Tibial nerve (tissue), 3 donors: Measurements from ENCODE around the gene MRPL43.

ENCODE experiments used
- POLR2A ChIP-seq, 2 donors: fragments of 450-650 bp; IDR thresholded peaks; one replicate each; pipeline ENCODE4 v1.6.1; 2017; ENCODE audit warnings: antibody characterized with exemption in 2 of 2, mild to moderate bottlenecking in 2 of 2, moderate library complexity in 2 of 2
- TF ChIP-seq, protein P1 (sequence below), 5 experiments: fragments of 200-600 bp in 3 of 5; fragments of 450-650 bp in 2 of 5; sonication (generic) in 3 of 5; IDR thresholded peaks; one replicate each; pipeline ENCODE4 v1.5.1; 2016 to 2019; ENCODE audit warnings: antibody characterized with exemption in 5 of 5, mild to moderate bottlenecking in 3 of 5, moderate library complexity in 2 of 5

- TF ChIP-seq, protein P1, sequence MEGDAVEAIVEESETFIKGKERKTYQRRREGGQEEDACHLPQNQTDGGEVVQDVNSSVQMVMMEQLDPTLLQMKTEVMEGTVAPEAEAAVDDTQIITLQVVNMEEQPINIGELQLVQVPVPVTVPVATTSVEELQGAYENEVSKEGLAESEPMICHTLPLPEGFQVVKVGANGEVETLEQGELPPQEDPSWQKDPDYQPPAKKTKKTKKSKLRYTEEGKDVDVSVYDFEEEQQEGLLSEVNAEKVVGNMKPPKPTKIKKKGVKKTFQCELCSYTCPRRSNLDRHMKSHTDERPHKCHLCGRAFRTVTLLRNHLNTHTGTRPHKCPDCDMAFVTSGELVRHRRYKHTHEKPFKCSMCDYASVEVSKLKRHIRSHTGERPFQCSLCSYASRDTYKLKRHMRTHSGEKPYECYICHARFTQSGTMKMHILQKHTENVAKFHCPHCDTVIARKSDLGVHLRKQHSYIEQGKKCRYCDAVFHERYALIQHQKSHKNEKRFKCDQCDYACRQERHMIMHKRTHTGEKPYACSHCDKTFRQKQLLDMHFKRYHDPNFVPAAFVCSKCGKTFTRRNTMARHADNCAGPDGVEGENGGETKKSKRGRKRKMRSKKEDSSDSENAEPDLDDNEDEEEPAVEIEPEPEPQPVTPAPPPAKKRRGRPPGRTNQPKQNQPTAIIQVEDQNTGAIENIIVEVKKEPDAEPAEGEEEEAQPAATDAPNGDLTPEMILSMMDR (IDR thresholded peaks at IDR 0.05) = no peak
- no peak for TF ChIP-seq POLR2A (IDR thresholded peaks at IDR 0.05)
Measured at GRCh38 chr10:101020427-101021075, 33.3 kb upstream of the MRPL43 start.
